Muscle layer of duodenum (tissue), 2 donors: ENCODE data around the gene DUSP14.

ENCODE experiments used
- H3K27ac ChIP-seq: one replicate; pipeline ENCODE4 v1.7.0; 2013; ENCODE audit warnings: mild to moderate bottlenecking, low read length
- H3K27me3 ChIP-seq: one replicate; pipeline ENCODE4 v1.7.0; 2013; ENCODE audit warnings: low read depth, mild to moderate bottlenecking, control low read depth, low read length
- H3K36me3 ChIP-seq, 2 donors: one replicate each; pipeline ENCODE4 v1.7.0; 2013; ENCODE audit warnings: low read length in 2 of 2, control low read depth in 1 of 2, mild to moderate bottlenecking in 1 of 2; ENCODE audit not compliant: insufficient read depth in 2 of 2, control insufficient read depth in 1 of 2
- H3K4me1 ChIP-seq, 2 donors: one replicate each; pipeline ENCODE4 v1.7.0; 2013; ENCODE audit warnings: low read length in 2 of 2, mild to moderate bottlenecking in 2 of 2, control low read depth in 1 of 2, moderate library complexity in 1 of 2; ENCODE audit not compliant: insufficient read depth in 2 of 2, control insufficient read depth in 1 of 2
- H3K4me3 ChIP-seq, 2 donors: one replicate each; pipeline ENCODE4 v1.7.0; 2013; ENCODE audit warnings: low read length in 2 of 2, low read depth in 1 of 2, mild to moderate bottlenecking in 1 of 2
- H3K9me3 ChIP-seq, 2 donors: one replicate each; pipeline ENCODE4 v1.7.0; 2013; ENCODE audit warnings: low read length in 2 of 2, control low read depth in 1 of 2, mild to moderate bottlenecking in 1 of 2; ENCODE audit not compliant: control insufficient read depth in 1 of 2
- donor health status: healthy.

DUSP14 gene

DNA sequence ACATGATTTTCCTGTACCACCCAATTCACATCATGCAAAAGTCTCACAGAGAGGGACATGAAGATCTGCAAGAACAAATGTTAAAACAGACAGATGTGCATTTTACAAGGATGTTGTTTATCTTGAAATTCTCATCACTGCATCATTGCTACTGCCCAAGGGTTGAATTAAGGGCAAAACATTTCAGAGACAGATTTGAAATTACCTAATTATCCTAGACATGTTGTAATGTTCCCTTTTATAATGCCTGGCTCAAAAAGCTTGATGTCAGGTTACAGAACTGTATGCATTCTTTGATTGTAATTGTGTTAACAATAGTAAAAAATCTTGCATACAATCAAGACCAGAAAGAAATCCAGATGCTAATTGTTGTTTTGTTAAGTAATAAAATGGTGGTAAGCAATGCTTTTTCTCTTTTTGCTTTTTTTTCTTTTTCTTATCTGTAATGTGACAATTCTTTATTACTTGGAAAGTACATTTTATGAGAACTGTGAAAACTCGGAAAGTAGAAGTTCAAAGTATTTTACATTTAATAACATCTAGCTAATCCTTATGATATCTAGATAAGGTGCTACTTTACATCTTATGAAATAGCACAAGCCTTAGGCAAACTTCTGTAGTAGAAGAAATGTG is 3.6 kb upstream of the DUSP14 start:
- H3K4me3 ChIP-seq: no peak overlapping the region

DNA sequence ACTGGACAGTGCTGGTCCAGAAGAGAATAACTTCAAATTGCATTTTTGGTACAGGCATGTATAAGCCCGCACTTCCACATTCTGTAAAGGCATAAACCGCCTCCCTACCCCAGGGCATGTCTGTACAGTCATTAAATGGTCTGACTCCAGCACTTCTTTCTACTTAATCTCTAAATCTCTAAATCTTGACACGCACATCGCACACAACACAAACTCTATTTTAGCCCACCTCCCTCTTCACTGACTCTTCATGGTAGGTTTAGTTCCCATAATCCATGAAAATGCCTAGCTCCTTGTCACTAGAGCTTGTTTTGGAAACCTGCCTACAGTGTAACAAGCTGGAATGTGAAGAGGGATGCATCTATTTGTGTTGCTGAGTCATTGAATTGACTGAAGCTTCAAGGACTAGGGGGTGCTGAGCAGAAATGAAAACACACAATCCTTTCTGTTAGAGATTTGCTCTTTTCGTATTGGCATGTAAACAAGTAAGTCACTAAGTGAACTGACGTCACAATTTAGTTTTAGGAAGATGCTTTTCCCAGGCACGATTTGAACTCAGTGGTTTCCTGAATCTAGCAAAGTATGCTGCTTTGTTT is 1.6 kb upstream of the DUSP14 start:
- no peaks in the 10 kb centered on the region for H3K27me3 ChIP-seq

More for the DNA sequence above, 3.6 kb upstream of the DUSP14 start:
- Histone ChIP-seq H3K4me1 (peaks cover 3 to 31% of the 10 kb centered on the region in 2 donors), H3K27me3 (no peaks in the 10 kb centered on the region), H3K9me3 (no peaks in the 10 kb centered on the region), H3K27ac (no peak overlapping the region), H3K36me3 (peaks cover 0 to 5% of the 10 kb centered on the region in 2 donors)

DNA sequence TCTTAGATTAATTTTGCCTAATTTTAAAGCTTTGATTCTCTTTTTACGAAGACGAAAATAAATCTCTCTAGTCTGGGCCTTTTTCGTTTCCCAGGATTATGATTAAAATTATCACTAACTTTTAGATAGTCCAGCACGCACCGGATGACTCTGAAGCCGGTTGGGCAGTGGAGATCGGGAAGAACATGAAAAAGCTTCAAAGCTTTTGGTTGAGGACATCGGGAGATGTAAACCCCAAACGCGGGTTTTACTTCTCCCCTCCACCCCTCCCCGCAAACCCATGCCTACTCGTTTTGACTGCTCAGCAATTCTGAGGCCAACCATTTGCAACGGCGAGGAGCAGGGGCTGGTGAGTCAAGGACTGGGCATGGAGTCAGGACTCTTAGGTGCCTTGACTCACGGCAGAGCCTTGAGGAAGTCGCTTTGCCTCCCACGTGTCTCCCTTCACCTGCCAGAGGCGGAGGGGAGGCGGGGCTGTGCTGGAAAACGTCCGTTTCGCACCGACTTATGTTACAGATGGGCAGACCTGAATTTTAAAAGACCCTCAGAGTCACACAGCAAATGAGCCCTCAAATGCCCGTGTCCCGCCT is 989 bp upstream of the DUSP14 start:
- Histone ChIP-seq H3K36me3 (peaks cover 0 to 5% of the 10 kb centered on the region in 2 donors), H3K4me3 (peak overlapping the region; percentile 77 to 87), H3K27me3 (no peaks in the 10 kb centered on the region), H3K9me3 (no peaks in the 10 kb centered on the region), H3K4me1 (peaks cover 5 to 41% of the 10 kb centered on the region in 2 donors), H3K27ac (peak overlapping the region; percentile 47)

More for the DNA sequence above, 1.6 kb upstream of the DUSP14 start:
- no peaks in the 10 kb centered on the region for H3K9me3 ChIP-seq
- H3K36me3 ChIP-seq: peaks cover 0 to 5% of the 10 kb centered on the region in 2 donors
- peak overlapping the region; percentile 77 to 87 for H3K4me3 ChIP-seq
- H3K27ac ChIP-seq: peak overlapping the region; percentile 47
- H3K4me1 ChIP-seq: peaks cover 5 to 47% of the 10 kb centered on the region in 2 donors

DNA sequence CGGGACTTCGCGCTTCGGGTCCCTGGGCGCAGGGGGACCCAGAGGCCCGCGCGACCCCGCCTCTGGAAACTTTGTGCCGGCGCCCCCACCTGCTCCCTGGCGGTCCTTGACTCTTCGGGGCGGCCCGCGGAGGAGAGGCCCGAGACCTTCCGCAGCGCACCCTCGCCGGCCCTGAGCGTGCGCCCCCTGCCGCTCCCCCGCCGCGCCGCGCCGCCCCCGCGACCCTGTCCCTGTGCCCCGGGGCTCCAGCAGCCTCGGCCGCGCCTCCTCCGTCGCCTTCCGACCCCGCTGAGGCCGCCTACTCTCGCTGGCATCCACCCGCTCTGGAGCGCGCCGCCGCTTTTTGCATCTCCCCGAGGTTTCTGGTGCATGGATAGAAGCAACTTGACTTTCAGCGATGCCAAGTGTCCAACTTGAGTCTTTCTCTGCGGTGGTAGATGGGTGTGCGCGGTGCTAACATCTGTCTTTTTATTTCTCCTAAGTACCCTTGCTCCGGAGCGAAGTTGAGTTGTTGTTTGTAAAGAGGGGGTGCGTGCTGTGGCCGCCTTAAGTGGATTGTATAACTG is 414 bp downstream of the DUSP14 start:
- peak overlapping the region; percentile 61 to 84 for H3K4me3 ChIP-seq
- H3K4me1 ChIP-seq: peaks cover 5 to 37% of the 10 kb centered on the region in 2 donors
- H3K9me3 ChIP-seq: no peaks in the 10 kb centered on the region
- peak overlapping the region; percentile 74 for H3K27ac ChIP-seq
- H3K36me3 ChIP-seq: peaks cover 0 to 5% of the 10 kb centered on the region in 2 donors
- H3K27me3 ChIP-seq: no peaks in the 10 kb centered on the region

DNA sequence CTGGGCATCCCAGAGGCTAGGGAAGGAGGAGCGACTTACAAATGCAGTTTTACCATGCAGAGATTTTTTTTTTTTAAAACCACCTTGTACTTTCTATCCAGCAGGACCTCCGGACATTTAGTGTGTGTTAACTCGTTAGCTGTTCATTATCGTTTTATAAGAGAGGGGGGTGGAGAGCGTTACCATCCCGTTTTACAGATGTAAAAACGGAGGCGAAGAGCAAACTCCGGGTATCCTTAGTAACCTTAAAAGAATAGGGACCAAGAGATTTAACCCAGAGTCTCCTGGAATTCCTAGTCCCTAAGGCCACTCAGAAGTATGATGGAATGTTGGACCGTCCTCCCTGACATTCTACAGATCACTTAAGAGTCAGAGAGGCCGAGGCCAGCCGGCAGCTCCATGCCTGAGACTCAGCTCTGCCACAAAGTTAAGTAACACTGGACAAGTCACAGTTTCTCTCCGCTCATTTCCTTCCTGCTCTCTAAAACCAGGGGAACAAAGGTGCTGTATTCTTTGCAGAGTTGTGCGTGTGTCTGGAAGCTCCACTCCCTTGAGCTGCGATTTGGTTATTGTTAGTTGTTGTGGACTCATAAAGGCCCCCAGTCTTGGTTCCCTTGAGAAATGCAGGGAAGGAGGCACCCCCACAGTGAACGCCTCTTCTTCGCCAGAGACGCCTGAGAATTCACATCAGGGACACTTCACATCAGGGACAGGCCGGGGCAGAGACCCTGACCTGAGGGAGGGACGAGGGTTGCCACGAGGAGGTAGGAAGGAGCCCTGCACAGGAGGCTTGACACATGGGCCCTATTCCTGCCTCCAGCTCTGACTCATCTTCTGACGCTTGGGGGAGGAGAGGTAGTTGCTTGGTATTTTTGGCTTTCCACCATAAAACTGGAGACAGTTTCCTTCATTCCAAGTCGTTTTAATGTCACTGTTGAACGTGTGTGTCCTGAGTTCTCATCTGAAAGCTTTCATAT is 1.2 kb downstream of the DUSP14 start:
- H3K27ac ChIP-seq: peak overlapping the region; percentile 74
- peaks cover 5 to 37% of the 10 kb centered on the region in 2 donors for H3K4me1 ChIP-seq
- H3K27me3 ChIP-seq: no peaks in the 10 kb centered on the region
- peak overlapping the region; percentile 61 to 84 for H3K4me3 ChIP-seq
- H3K9me3 ChIP-seq: no peaks in the 10 kb centered on the region
- peaks cover 0 to 5% of the 10 kb centered on the region in 2 donors for H3K36me3 ChIP-seq

DNA sequence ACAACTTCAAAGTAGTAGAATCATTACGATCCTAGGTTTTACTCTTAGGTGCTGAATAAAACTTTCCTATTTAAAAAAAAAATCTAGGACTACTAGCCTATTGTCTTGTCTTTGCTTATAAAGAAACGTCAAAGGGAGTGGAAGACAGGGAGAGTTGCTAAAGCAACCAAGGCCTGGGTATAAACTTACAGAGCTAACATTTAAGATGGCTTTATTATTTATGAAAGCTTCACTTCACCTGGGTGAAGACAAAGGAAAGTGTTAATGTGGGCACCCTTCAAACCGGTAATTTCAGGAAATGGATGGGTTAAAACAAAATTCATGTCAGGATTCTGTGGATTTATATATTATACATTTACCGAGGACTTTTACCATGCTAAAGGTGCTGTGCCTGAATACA is 2.5 kb downstream of the DUSP14 start:
- H3K4me1 ChIP-seq: peaks cover 5 to 37% of the 10 kb centered on the region in 2 donors
- H3K4me3 ChIP-seq: peak overlapping the region; percentile 61 to 84
- H3K27ac ChIP-seq: peak overlapping the region; percentile 74

DNA sequence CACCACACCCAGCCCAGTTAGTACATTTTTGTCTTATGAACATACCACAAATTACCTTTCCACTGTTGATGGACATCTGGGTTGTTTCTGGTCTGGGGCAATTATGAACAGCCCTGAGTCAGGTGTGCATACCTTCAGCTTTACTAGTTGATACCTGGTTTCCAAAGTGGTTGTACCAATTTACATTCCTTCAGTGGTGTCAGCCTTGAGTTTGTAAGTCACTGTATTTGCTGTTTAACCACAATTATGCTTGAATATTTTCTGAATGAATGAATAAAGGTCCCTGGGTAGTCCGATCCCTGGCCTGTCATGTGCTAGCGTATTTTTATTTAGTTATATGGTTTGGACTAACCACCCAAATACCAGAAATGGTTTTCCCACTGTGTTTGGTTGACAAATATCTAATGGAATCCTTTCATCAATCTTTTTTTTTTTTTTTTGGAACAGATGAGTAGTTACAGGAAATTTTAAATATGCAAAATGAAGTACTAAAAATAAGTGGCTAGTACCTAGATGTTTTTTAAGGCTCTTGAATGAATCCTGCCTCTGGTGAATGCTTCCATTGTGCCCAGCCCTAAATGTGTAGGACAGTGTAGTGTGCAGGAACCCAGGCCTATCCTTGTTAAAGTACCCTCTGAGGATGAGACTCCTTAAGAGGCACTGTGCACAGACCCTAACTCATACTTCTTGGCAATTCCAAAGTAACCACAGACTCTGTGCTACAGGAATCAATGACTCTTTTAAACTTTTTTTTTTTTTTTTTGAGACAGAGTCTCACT is 3.7 kb downstream of the DUSP14 start:
- Histone ChIP-seq H3K27me3 (no peaks in the 10 kb centered on the region), H3K27ac (peak overlapping the region; percentile 36), H3K4me1 (peaks cover 5 to 31% of the 10 kb centered on the region in 2 donors), H3K4me3 (no peak overlapping the region), H3K36me3 (peaks cover 0 to 4% of the 10 kb centered on the region in 2 donors), H3K9me3 (no peaks in the 10 kb centered on the region)

More for the DNA sequence above, 2.5 kb downstream of the DUSP14 start:
- Histone ChIP-seq H3K27me3 (no peaks in the 10 kb centered on the region), H3K9me3 (no peaks in the 10 kb centered on the region), H3K36me3 (peaks cover 0 to 5% of the 10 kb centered on the region in 2 donors)

DNA sequence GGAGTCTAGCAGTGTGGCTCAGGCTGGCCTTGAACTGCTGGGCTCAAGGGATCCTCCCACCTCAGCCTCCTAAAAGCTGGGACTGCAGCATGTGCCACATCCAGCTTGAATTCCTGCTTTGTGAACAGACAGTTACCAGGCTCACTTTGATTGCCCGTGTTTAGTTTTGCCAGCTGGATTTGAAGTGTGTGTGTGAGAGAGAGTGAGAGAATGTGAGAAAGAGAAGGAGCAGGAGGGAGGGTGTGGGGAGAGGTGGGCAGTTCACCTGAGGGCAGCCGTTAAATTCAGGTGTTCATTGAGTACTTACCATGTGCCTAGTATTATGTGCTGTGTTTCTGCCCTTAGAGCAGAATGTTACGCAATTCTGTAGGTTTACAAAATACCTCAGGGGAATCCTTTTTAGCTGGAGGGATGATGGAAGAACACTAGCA is 4.7 kb downstream of the DUSP14 start:
- Histone ChIP-seq H3K36me3 (no peaks in the 10 kb centered on the region), H3K4me1 (peaks cover 5 to 31% of the 10 kb centered on the region in 2 donors), H3K27ac (no peak overlapping the region), H3K4me3 (no peak overlapping the region), H3K9me3 (no peaks in the 10 kb centered on the region), H3K27me3 (no peaks in the 10 kb centered on the region)

DNA sequence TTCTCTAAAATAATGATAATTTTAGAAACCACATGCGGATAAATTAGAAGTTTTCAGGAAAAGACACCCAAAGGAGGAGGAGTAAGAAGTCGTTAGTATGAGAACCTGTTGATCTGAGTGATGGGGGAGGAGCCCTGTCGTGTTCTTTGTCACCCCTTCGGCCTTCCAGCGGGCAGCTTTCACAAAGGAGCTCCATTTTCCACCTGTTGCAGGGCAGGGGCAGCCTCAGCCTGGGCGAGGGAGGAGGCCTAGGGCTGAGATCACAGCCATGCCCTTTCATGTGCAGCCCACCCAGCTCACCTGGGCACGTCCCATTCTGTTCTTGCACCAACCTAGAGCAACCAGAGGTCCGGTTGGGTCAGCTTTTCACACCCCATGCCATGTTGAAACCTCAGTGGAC is 5.3 kb downstream of the DUSP14 start:
- Histone ChIP-seq H3K4me1 (peaks cover 5 to 31% of the 10 kb centered on the region in 2 donors), H3K27ac (no peak overlapping the region), H3K9me3 (no peaks in the 10 kb centered on the region), H3K4me3 (no peak overlapping the region), H3K27me3 (no peaks in the 10 kb centered on the region), H3K36me3 (no peaks in the 10 kb centered on the region)

DNA sequence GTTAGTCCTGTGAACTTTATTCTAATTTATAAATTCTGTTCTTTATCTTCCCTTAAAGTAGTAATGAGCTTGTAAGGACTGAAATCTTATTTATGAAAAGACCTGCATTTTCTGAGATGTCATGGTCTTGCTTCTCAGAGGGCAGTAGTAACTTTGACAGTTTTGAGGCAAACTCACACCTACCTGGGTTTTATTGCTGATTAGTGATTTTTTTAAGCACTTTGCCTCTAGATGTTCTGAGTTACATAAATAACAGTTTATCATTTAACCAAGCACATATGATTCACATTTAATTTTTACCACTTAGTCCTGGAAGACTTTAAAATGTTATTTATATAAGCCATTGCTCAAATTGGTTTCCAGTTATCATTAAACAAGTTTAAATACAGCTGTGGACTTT is 10.7 kb downstream of the DUSP14 start:
- Histone ChIP-seq H3K36me3 (no peaks in the 10 kb centered on the region), H3K27ac (no peak overlapping the region), H3K27me3 (no peaks in the 10 kb centered on the region), H3K4me1 (no peaks in the 10 kb centered on the region), H3K9me3 (no peaks in the 10 kb centered on the region), H3K4me3 (no peak overlapping the region)
